HG02759 (cell line): ENCODE measurements around the gene LPP.

Source experiments
- ATAC-seq: cut with Tn5 transposase; IDR thresholded peaks from one replicate; pipeline ENCODE4 v1.9.1; 2021; ENCODE audit warnings: mild to moderate bottlenecking, moderate library complexity; ENCODE audit not compliant: unreplicated experiment

LPP gene

DNA sequence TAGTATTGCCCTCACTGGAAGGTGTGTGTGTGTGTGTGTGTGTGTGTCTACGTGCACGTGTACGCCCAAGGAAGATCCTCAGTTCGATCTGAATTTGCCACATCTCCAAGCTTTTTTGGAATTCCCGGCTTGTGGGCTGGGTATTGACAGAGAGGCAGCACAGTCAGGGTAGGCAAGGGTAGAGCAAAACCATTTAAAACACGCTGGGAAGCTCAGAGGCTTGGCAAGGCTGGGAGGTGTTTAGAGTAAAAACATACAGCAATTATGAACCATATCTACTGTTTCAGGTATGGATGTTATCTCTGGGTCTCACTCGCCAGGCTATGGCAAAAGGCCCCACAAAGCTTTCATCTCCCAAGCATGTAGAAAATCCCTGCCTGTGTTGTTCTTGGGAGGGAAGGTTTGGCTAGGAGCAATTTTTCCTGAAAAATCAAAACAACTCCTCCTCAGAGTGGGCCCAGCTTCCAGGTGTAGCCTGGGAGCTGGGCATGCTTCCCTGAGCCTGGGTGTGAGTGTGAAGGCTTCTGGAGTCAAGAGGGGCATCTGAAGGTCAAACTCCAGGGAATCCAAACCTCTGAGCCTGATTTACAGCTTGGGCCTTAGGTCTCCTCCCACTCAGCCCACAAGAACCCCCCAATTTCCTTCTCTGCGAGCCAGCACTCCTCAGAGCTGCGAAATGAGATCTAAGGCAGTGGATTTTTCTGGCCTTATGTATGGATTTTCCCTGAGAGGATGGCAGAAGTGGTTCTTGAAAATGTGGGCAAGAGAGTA is 773.0 kb downstream of the LPP start:
- ATAC-seq = no peak

- no peak for ATAC-seq
Measured at GRCh38 chr3:188927971-188928370, 774.0 kb downstream of the LPP start.

DNA sequence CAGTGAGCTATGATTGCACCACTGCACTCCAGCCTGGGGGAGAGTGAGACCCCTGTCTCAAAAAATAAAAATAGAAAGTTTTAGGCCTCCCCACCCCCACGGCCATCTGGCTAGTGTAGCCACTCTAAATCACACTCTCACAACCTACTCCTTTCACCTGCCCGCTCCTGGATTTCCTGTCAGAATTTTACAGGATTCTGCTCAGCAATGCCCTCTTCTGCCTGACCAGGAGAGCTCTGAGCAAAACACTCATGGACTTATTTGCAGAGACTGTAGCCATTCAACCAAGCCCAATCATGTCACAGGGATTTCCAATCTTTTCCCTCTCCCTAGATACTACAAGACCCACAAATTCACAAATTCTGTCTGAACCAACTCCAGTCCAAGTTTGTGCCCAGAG is 775.2 kb downstream of the LPP start:
- ATAC-seq = no peak

GRCh38 chr3:188931036-188931435 is 777.1 kb downstream of the LPP start:
- ATAC-seq = no peak

DNA sequence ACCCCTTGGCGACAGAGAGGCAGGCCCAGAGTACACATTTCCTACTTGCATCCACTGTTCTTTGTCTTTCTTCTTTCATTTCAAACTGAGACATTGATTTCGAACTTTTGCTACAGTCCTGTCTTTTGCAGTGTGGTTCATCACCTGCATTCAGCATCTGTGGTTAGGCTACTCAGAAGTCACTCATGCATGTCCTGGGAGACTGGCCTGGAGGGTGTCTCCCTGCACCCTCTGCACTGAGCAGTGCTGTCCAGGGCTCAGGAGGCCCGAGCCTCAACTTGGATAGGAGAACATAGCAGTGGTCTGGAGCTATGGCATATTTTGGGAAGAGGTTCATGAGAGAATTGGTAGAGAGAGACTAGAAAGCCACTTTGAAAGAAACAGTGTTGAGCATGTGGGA is 777.6 kb downstream of the LPP start:
- ATAC-seq = no peak

- no peak for ATAC-seq
Measured at GRCh38 chr3:188934989-188935388, 781.0 kb downstream of the LPP start.

- ATAC-seq = no peak
Measured at GRCh38 chr3:188936597-188937107, 782.7 kb downstream of the LPP start.

- no peak for ATAC-seq
Measured at GRCh38 chr3:188937389-188937788, 783.4 kb downstream of the LPP start.

DNA sequence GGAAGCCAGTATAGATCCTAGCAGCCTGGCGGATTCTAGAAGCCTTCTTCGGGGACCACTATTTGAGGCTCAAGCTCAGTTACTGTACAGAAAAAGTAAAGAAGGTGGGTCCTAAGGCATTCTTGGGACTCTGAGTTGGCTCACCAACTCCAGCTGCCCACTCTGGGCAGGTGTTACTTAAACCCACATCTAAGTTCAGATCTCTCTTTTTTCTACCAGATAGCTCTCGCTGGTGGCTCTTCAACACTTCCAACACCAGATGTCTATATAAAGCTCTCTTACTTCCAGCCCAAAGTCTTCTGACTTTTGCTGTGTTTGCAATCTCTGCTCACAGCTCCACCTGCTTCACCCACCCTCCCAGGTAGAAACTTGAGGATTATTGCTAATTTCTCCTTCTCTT is 785.0 kb downstream of the LPP start:
- ATAC-seq = no peak

GRCh38 chr3:188939814-188940572 is 786.0 kb downstream of the LPP start:
- ATAC-seq = no peak
